ENCODE data around the gene MED16. TPM values are rescaled to one million over a fixed set of nuclear protein-coding genes. Genes with fewer than 3 reads are reported as not detected.

MED16 gene
- total RNA-seq, 4 donors from 2014 or later: 58.1 to 158 (median 78.4) TPM

- Histone ChIP-seq H3K4me3 (peak overlapping the region in 2 of 4 donors; percentile 86 to 91), H3K27me3 (no peaks in the 10 kb centered on the region), H3K9me3 (no peaks in the 10 kb centered on the region), H3K27ac (peak overlapping the region; percentile 89 to 92 (median 91)), H3K36me3 (no peaks in the 10 kb centered on the region), H3K4me1 (peaks cover 8 to 37% (median 26%) of the 10 kb centered on the region in 4 donors)
- 70% methylated on average over 12 of the region's 12 CpGs; no CpG with 5 or more reads in 1 of the 2 donors for WGBS, 2 donors (ENCODE audit: low coverage in 1 of 2)
- TF ChIP-seq, protein P1, sequence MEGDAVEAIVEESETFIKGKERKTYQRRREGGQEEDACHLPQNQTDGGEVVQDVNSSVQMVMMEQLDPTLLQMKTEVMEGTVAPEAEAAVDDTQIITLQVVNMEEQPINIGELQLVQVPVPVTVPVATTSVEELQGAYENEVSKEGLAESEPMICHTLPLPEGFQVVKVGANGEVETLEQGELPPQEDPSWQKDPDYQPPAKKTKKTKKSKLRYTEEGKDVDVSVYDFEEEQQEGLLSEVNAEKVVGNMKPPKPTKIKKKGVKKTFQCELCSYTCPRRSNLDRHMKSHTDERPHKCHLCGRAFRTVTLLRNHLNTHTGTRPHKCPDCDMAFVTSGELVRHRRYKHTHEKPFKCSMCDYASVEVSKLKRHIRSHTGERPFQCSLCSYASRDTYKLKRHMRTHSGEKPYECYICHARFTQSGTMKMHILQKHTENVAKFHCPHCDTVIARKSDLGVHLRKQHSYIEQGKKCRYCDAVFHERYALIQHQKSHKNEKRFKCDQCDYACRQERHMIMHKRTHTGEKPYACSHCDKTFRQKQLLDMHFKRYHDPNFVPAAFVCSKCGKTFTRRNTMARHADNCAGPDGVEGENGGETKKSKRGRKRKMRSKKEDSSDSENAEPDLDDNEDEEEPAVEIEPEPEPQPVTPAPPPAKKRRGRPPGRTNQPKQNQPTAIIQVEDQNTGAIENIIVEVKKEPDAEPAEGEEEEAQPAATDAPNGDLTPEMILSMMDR (IDR thresholded peaks at IDR 0.05): no peak
- intact Hi-C loops (cut with DNase I; ENCODE audit: low total_unique reads) (loop anchor here (10.0 kb wide), 1 partner anchor 177 kb away; the partner anchor contains the start of gene GPX4), in situ Hi-C loops (cut with MboI; ENCODE audit: low pct_ligation_motif_present in 1 of 4, low pct_unique_long_range_greater_than_20kb in 1 of 4, low sequenced_read_pairs in 3 of 4) (loop anchor here in 3 of 4 donors (10.0 kb wide), 3 partner anchors 57 to 163 kb away; partner anchors contain the start of genes CFD (in 1 of the 3), ELANE (in 1 of the 3) and WDR18 (in 1 of the 3))
- DNase-seq: no peak
Measured at GRCh38 chr19:927780-928401, 34.9 kb upstream of the MED16 start.

DNA sequence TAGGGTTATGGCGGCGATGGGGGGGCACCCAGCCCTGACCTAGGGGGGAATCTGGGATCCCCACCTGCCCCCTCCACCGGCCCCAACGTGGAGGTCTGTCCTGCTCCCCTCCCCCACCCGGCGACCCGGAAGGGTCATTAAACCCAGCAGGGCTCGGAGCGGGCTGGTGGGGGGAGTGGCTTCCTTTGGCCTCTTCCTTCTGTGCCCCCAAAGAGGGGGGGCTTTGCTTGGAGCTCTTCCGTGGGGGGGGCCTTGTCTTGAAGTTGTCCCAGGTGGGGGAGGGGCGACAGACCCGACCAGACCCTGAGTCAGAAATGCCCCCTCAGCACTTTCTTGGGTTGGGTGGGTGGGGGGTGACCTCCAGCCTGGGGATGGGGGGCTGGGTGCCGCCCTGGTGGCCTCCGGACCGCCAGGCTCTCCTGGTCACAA is 34.4 kb upstream of the MED16 start:
- peaks cover 3 to 31% (median 24%) of the 10 kb centered on the region in 4 donors for H3K4me1 ChIP-seq
- intact Hi-C loops (cut with DNase I; ENCODE audit: low total_unique reads): loop anchor here (10.0 kb wide), 1 partner anchor 177 kb away; the partner anchor contains the start of gene GPX4
- no peaks in the 10 kb centered on the region for H3K27me3 ChIP-seq
- H3K4me3 ChIP-seq: peak overlapping the region; percentile 85 to 99 (median 88)
- H3K9me3 ChIP-seq: no peaks in the 10 kb centered on the region
- TF ChIP-seq POLR2AphosphoS5 (IDR thresholded peaks at IDR 0.05): no peak
- 16% methylated on average over 12 of the region's 15 CpGs; no CpG with 5 or more reads in 1 of the 2 donors for WGBS, 2 donors (ENCODE audit: low coverage in 1 of 2)
- in situ Hi-C loops (cut with MboI; ENCODE audit: low pct_ligation_motif_present in 1 of 4, low pct_unique_long_range_greater_than_20kb in 1 of 4, low sequenced_read_pairs in 3 of 4): loop anchor here in 3 of 4 donors (10.0 kb wide), 3 partner anchors 57 to 163 kb away; partner anchors contain the start of genes CFD (in 1 of the 3), ELANE (in 1 of the 3) and WDR18 (in 1 of the 3)
- H3K36me3 ChIP-seq: no peaks in the 10 kb centered on the region
- peak overlapping the region; percentile 89 to 92 (median 91) for H3K27ac ChIP-seq
- no peak for DNase-seq

DNA sequence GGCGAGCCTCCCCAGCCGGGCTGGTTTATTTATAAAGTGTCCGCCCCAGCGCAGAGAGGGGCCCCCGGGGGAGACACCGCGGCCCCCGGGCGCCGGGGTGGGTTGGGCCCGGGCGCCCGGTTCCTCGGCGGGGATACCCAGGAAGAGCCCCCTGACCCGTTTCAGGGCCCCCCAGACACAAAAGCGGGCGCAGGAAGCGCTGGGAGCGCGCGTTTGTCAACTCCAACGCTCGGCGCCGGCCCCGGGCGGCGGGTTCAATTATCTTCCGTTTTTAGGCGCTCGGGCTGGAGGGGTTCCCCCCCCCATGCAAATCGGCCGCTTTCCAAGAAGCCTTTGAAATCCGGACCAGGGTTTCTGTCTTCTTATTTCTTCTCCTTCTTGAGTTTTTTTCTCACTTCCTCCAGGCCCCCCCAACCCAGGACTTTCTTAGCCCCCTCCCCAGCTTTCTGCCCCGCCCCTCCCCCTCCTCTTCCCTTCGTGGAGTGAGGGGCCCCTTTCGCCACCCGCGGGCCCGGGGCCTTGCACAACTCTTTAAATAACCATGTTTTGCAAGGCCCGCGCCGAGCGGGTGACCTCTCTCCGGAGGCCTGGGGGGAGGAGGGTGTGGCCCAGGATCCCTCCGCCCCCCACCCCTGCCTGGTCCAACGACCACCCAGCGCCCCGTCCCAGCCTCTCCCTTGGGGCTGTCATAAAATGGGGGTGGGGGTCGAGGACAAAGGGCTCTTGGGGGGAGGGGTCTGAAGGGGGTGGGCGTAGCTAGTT is 33.8 kb upstream of the MED16 start:
- Histone ChIP-seq H3K9me3 (no peaks in the 10 kb centered on the region), H3K4me1 (peaks cover 0 to 29% (median 23%) of the 10 kb centered on the region in 4 donors), H3K27me3 (no peaks in the 10 kb centered on the region), H3K27ac (peak overlapping the region; percentile 89 to 92 (median 91)), H3K36me3 (no peaks in the 10 kb centered on the region), H3K4me3 (peak overlapping the region; percentile 85 to 99 (median 88))
- TF ChIP-seq, protein P1 (IDR thresholded peaks at IDR 0.05): no peak
- TF ChIP-seq EP300 (IDR thresholded peaks at IDR 0.05; ENCODE audit: low read depth) (no peak), POLR2A (IDR thresholded peaks at IDR 0.05) (no peak), POLR2AphosphoS5 (IDR thresholded peaks at IDR 0.05) (no peak)
- in situ Hi-C loops (cut with MboI; ENCODE audit: low pct_ligation_motif_present in 1 of 4, low pct_unique_long_range_greater_than_20kb in 1 of 4, low sequenced_read_pairs in 3 of 4): loop anchor here in 3 of 4 donors (10.0 kb wide), 3 partner anchors 58 to 162 kb away; partner anchors contain the start of genes CFD (in 1 of the 3), ELANE (in 1 of the 3) and WDR18 (in 1 of the 3)
- DNase-seq: peak; percentile 77
- intact Hi-C loops (cut with DNase I; ENCODE audit: low total_unique reads): loop anchor here (10.0 kb wide), 1 partner anchor 178 kb away; the partner anchor contains the start of gene GPX4
- 0% methylated on average over 27 to 40 of the region's 52 CpGs for WGBS, 2 donors (ENCODE audit: low coverage in 1 of 2)

DNA sequence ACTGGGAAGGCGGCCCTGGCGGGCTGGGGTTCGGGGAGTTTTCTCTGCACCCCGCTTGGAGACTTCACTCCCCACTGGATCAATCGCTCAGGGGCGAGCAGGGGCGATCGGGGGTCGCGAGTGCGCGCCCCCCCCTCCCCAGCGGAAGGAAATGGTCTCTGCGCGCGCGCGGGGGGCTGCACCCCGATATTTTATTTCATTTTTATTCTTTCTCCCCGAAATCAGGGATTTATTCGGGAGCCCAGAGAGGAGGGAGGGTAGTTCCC is 33.3 kb upstream of the MED16 start:
- Histone ChIP-seq H3K4me1 (peaks cover 0 to 30% (median 23%) of the 10 kb centered on the region in 4 donors), H3K27ac (peak overlapping the region; percentile 89 to 92 (median 91)), H3K4me3 (peak overlapping the region; percentile 85 to 99 (median 88)), H3K27me3 (peaks cover 3% of the 10 kb centered on the region), H3K36me3 (no peaks in the 10 kb centered on the region), H3K9me3 (no peaks in the 10 kb centered on the region)
- no peak for DNase-seq
- WGBS, 2 donors (ENCODE audit: low coverage in 1 of 2): 0% methylated on average over 17 of the region's 21 CpGs; no CpG with 5 or more reads in 1 of the 2 donors
- no peak for TF ChIP-seq POLR2A (IDR thresholded peaks at IDR 0.05)
- no peak for TF ChIP-seq EP300 (IDR thresholded peaks at IDR 0.05; ENCODE audit: low read depth)
- TF ChIP-seq, protein P1 (IDR thresholded peaks at IDR 0.05): no peak
- no peak for TF ChIP-seq POLR2AphosphoS5 (IDR thresholded peaks at IDR 0.05)
- in situ Hi-C loops (cut with MboI; ENCODE audit: low pct_ligation_motif_present in 1 of 4, low pct_unique_long_range_greater_than_20kb in 1 of 4, low sequenced_read_pairs in 3 of 4): loop anchor here in 3 of 4 donors (10.0 kb wide), 3 partner anchors 59 to 161 kb away; partner anchors contain the start of genes CFD (in 1 of the 3), ELANE (in 1 of the 3) and WDR18 (in 1 of the 3)
- intact Hi-C loops (cut with DNase I; ENCODE audit: low total_unique reads): loop anchor here (10.0 kb wide), 1 partner anchor 179 kb away; the partner anchor contains the start of gene GPX4

Data from transverse colon (tissue), 4 donors.